ENCODE data around the gene LRRC10B. TPM values are rescaled to one million over a fixed set of nuclear protein-coding genes. Genes with fewer than 3 reads are reported as not detected.

Gene LRRC10B
- total and polyA plus RNA-seq, 5 donors from 2014 or later, result not detected

GRCh38 chr11:61535998-61536675 lies 27.6 kb downstream of the LRRC10B start:
- H3K4me1 ChIP-seq (ENCODE audit: control insufficient read depth, insufficient read depth, low read length, poor library complexity, severe bottlenecking), result no peaks in the 10 kb centered on the region
- no peak overlapping the region for H3K4me3 ChIP-seq (ENCODE audit: low read depth, low read length)
- no peaks in the 10 kb centered on the region for H3K9me3 ChIP-seq (ENCODE audit: control insufficient read depth in 2 of 2, low read length in 2 of 2)
- Mint-ChIP-seq H3K4me3 (no peak overlapping the region), H3K4me1 (no peaks in the 10 kb centered on the region), H3K9me3 (peaks cover 0 to 1% (median 0%) of the 10 kb centered on the region in 7 donors), H3K36me3 (no peaks in the 10 kb centered on the region), H3K27me3 (peaks cover 5% of the 10 kb centered on the region), H3K27ac (no peak overlapping the region)
- no peaks in the 10 kb centered on the region for H3K36me3 ChIP-seq (ENCODE audit: control insufficient read depth, insufficient read depth, low read length)
- no peaks in the 10 kb centered on the region for H3K27me3 ChIP-seq (ENCODE audit: control insufficient read depth, insufficient read depth, low read length)
- ATAC-seq (ENCODE audit: low read depth in 2 of 2) (no peak), DNase-seq (no peak)
- H3K27ac ChIP-seq (ENCODE audit: insufficient read depth, low read length, poor library complexity, severe bottlenecking), result no peak overlapping the region

- Mint-ChIP-seq H3K27me3 (peaks cover 9% of the 10 kb centered on the region), H3K36me3 (no peaks in the 10 kb centered on the region)
Observed at GRCh38 chr11:61536676-61537270, 28.2 kb downstream of the LRRC10B start.

GRCh38 chr11:61537326-61537725 lies 28.8 kb downstream of the LRRC10B start:
- Histone ChIP-seq H3K27ac (ENCODE audit: insufficient read depth, low read length, poor library complexity, severe bottlenecking) (no peak overlapping the region), H3K27me3 (ENCODE audit: control insufficient read depth, insufficient read depth, low read length) (no peaks in the 10 kb centered on the region), H3K4me1 (ENCODE audit: control insufficient read depth, insufficient read depth, low read length, poor library complexity, severe bottlenecking) (no peaks in the 10 kb centered on the region), H3K4me3 (ENCODE audit: low read depth, low read length) (no peak overlapping the region), H3K9me3 (ENCODE audit: control insufficient read depth in 2 of 2, low read length in 2 of 2) (no peaks in the 10 kb centered on the region), H3K36me3 (ENCODE audit: control insufficient read depth, insufficient read depth, low read length) (no peaks in the 10 kb centered on the region)
- H3K36me3 Mint-ChIP-seq, result no peaks in the 10 kb centered on the region
- peaks cover 9% of the 10 kb centered on the region for H3K27me3 Mint-ChIP-seq
- peaks cover 0 to 1% (median 0%) of the 10 kb centered on the region in 7 donors for H3K9me3 Mint-ChIP-seq
- no peak overlapping the region for H3K4me3 Mint-ChIP-seq
- H3K4me1 Mint-ChIP-seq, result no peaks in the 10 kb centered on the region
- DNase-seq, result no peak
- no peak overlapping the region for H3K27ac Mint-ChIP-seq
- ATAC-seq (ENCODE audit: low read depth in 2 of 2), result no peak

More at GRCh38 chr11:61536676-61537270, 28.2 kb downstream of the LRRC10B start:
- H3K4me1 Mint-ChIP-seq, result no peaks in the 10 kb centered on the region
- H3K4me1 ChIP-seq (ENCODE audit: control insufficient read depth, insufficient read depth, low read length, poor library complexity, severe bottlenecking), result no peaks in the 10 kb centered on the region
- H3K27ac Mint-ChIP-seq, result no peak overlapping the region
- no peak overlapping the region for H3K4me3 ChIP-seq (ENCODE audit: low read depth, low read length)
- no peak overlapping the region for H3K27ac ChIP-seq (ENCODE audit: insufficient read depth, low read length, poor library complexity, severe bottlenecking)
- H3K27me3 ChIP-seq (ENCODE audit: control insufficient read depth, insufficient read depth, low read length), result no peaks in the 10 kb centered on the region
- H3K36me3 ChIP-seq (ENCODE audit: control insufficient read depth, insufficient read depth, low read length), result no peaks in the 10 kb centered on the region
- H3K9me3 ChIP-seq (ENCODE audit: control insufficient read depth in 2 of 2, low read length in 2 of 2), result no peaks in the 10 kb centered on the region
- no peak overlapping the region for H3K4me3 Mint-ChIP-seq
- peaks cover 0 to 1% (median 0%) of the 10 kb centered on the region in 7 donors for H3K9me3 Mint-ChIP-seq
- DNase-seq (no peak), ATAC-seq (ENCODE audit: low read depth in 2 of 2) (no peak)

- no peak overlapping the region for H3K4me3 ChIP-seq (ENCODE audit: low read depth, low read length)
- no peaks in the 10 kb centered on the region for H3K4me1 ChIP-seq (ENCODE audit: control insufficient read depth, insufficient read depth, low read length, poor library complexity, severe bottlenecking)
- no peaks in the 10 kb centered on the region for H3K27me3 ChIP-seq (ENCODE audit: control insufficient read depth, insufficient read depth, low read length)
- ATAC-seq (ENCODE audit: low read depth in 2 of 2), result no peak
- DNase-seq, result no peak
- Mint-ChIP-seq H3K4me1 (no peaks in the 10 kb centered on the region), H3K4me3 (no peak overlapping the region), H3K27ac (peak overlapping the region in 2 of 3 donors; percentile 20 to 40), H3K36me3 (no peaks in the 10 kb centered on the region), H3K27me3 (peaks cover 9% of the 10 kb centered on the region), H3K9me3 (peaks cover 0 to 1% (median 0%) of the 10 kb centered on the region in 7 donors)
- H3K9me3 ChIP-seq (ENCODE audit: control insufficient read depth in 2 of 2, low read length in 2 of 2), result no peaks in the 10 kb centered on the region
- no peak overlapping the region for H3K27ac ChIP-seq (ENCODE audit: insufficient read depth, low read length, poor library complexity, severe bottlenecking)
- H3K36me3 ChIP-seq (ENCODE audit: control insufficient read depth, insufficient read depth, low read length), result no peaks in the 10 kb centered on the region
Observed at GRCh38 chr11:61538636-61538961, 30.1 kb downstream of the LRRC10B start.

- no peaks in the 10 kb centered on the region for H3K36me3 Mint-ChIP-seq
- no peaks in the 10 kb centered on the region for H3K36me3 ChIP-seq (ENCODE audit: control insufficient read depth, insufficient read depth, low read length)
- H3K27me3 ChIP-seq (ENCODE audit: control insufficient read depth, insufficient read depth, low read length), result no peaks in the 10 kb centered on the region
- no peaks in the 10 kb centered on the region for H3K9me3 ChIP-seq (ENCODE audit: control insufficient read depth in 2 of 2, low read length in 2 of 2)
- no peak overlapping the region for H3K4me3 Mint-ChIP-seq
- no peaks in the 10 kb centered on the region for H3K9me3 Mint-ChIP-seq
- H3K27ac ChIP-seq (ENCODE audit: insufficient read depth, low read length, poor library complexity, severe bottlenecking), result no peak overlapping the region
- no peak overlapping the region for H3K4me3 ChIP-seq (ENCODE audit: low read depth, low read length)
- peaks cover 9% of the 10 kb centered on the region for H3K27me3 Mint-ChIP-seq
- H3K27ac Mint-ChIP-seq, result peak overlapping the region in 2 of 3 donors; percentile 20 to 40
- no peaks in the 10 kb centered on the region for H3K4me1 Mint-ChIP-seq
- DNase-seq, result no peak
- H3K4me1 ChIP-seq (ENCODE audit: control insufficient read depth, insufficient read depth, low read length, poor library complexity, severe bottlenecking), result no peaks in the 10 kb centered on the region
- ATAC-seq (ENCODE audit: low read depth in 2 of 2), result no peak
Observed at GRCh38 chr11:61539006-61539405, 30.5 kb downstream of the LRRC10B start.

GRCh38 chr11:61539831-61540357 lies 31.3 kb downstream of the LRRC10B start:
- H3K4me3 ChIP-seq (ENCODE audit: low read depth, low read length), result no peak overlapping the region
- Mint-ChIP-seq H3K4me3 (no peak overlapping the region), H3K27ac (no peak overlapping the region), H3K27me3 (peaks cover 9% of the 10 kb centered on the region), H3K36me3 (no peaks in the 10 kb centered on the region), H3K9me3 (no peaks in the 10 kb centered on the region), H3K4me1 (no peaks in the 10 kb centered on the region)
- ATAC-seq (ENCODE audit: low read depth in 2 of 2) (no peak), DNase-seq (no peak)
- H3K27me3 ChIP-seq (ENCODE audit: control insufficient read depth, insufficient read depth, low read length), result no peaks in the 10 kb centered on the region
- no peaks in the 10 kb centered on the region for H3K4me1 ChIP-seq (ENCODE audit: control insufficient read depth, insufficient read depth, low read length, poor library complexity, severe bottlenecking)
- H3K9me3 ChIP-seq (ENCODE audit: control insufficient read depth in 2 of 2, low read length in 2 of 2), result no peaks in the 10 kb centered on the region
- no peaks in the 10 kb centered on the region for H3K36me3 ChIP-seq (ENCODE audit: control insufficient read depth, insufficient read depth, low read length)
- H3K27ac ChIP-seq (ENCODE audit: insufficient read depth, low read length, poor library complexity, severe bottlenecking), result no peak overlapping the region

- H3K4me1 ChIP-seq (ENCODE audit: control insufficient read depth, insufficient read depth, low read length, poor library complexity, severe bottlenecking), result no peaks in the 10 kb centered on the region
- no peaks in the 10 kb centered on the region for H3K9me3 ChIP-seq (ENCODE audit: control insufficient read depth in 2 of 2, low read length in 2 of 2)
- H3K4me1 Mint-ChIP-seq, result no peaks in the 10 kb centered on the region
- H3K27me3 Mint-ChIP-seq, result peaks cover 9% of the 10 kb centered on the region
- no peak overlapping the region for H3K4me3 Mint-ChIP-seq
- no peak overlapping the region for H3K27ac Mint-ChIP-seq
- no peaks in the 10 kb centered on the region for H3K9me3 Mint-ChIP-seq
- H3K36me3 ChIP-seq (ENCODE audit: control insufficient read depth, insufficient read depth, low read length), result no peaks in the 10 kb centered on the region
- H3K27ac ChIP-seq (ENCODE audit: insufficient read depth, low read length, poor library complexity, severe bottlenecking), result no peak overlapping the region
- ATAC-seq (ENCODE audit: low read depth in 2 of 2) (no peak), DNase-seq (no peak)
- H3K4me3 ChIP-seq (ENCODE audit: low read depth, low read length), result no peak overlapping the region
- no peaks in the 10 kb centered on the region for H3K36me3 Mint-ChIP-seq
- H3K27me3 ChIP-seq (ENCODE audit: control insufficient read depth, insufficient read depth, low read length), result no peaks in the 10 kb centered on the region
Observed at GRCh38 chr11:61540528-61540927, 32.0 kb downstream of the LRRC10B start.

GRCh38 chr11:61541598-61541997 lies 33.0 kb downstream of the LRRC10B start:
- DNase-seq (no peak), ATAC-seq (ENCODE audit: low read depth in 2 of 2) (no peak)
- no peaks in the 10 kb centered on the region for H3K4me1 ChIP-seq (ENCODE audit: control insufficient read depth, insufficient read depth, low read length, poor library complexity, severe bottlenecking)
- H3K9me3 ChIP-seq (ENCODE audit: control insufficient read depth in 2 of 2, low read length in 2 of 2), result no peaks in the 10 kb centered on the region
- no peak overlapping the region for H3K27ac ChIP-seq (ENCODE audit: insufficient read depth, low read length, poor library complexity, severe bottlenecking)
- Mint-ChIP-seq H3K9me3 (peaks cover 0 to 1% (median 0%) of the 10 kb centered on the region in 7 donors), H3K27ac (no peak overlapping the region), H3K36me3 (no peaks in the 10 kb centered on the region), H3K27me3 (peaks cover 9% of the 10 kb centered on the region), H3K4me1 (no peaks in the 10 kb centered on the region), H3K4me3 (no peak overlapping the region)
- no peak overlapping the region for H3K4me3 ChIP-seq (ENCODE audit: low read depth, low read length)
- H3K27me3 ChIP-seq (ENCODE audit: control insufficient read depth, insufficient read depth, low read length), result no peaks in the 10 kb centered on the region
- H3K36me3 ChIP-seq (ENCODE audit: control insufficient read depth, insufficient read depth, low read length), result no peaks in the 10 kb centered on the region
